Fibroblast of skin of right biceps (primary cell): ENCODE measurements around the gene DEDD.
A peak's percentile ranks its signal among the peaks of the same experiment; 100 is the strongest.

ENCODE experiments used
- DNase-seq: peaks from one replicate; pipeline ENCODE4 v3.0.0-alpha.2; 2013

DEDD gene

DNA sequence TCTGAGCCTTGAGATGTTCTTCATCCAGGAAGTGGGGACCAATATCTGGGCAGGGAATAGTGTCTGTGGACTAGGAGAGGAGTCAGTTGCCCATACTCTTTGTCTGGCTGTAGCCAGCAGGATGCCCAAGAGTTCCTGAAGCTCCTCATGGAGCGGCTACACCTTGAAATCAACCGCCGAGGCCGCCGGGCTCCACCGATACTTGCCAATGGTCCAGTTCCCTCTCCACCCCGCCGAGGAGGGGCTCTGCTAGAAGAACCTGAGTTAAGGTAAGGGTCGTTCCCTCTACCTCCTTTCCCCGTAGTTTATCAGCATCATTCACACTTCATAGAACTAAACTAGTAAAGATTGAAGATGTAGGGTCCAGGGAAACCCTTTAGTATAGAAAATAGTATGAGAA, 30.3 kb upstream of the DEDD start:
- no peak for DNase-seq

DNA sequence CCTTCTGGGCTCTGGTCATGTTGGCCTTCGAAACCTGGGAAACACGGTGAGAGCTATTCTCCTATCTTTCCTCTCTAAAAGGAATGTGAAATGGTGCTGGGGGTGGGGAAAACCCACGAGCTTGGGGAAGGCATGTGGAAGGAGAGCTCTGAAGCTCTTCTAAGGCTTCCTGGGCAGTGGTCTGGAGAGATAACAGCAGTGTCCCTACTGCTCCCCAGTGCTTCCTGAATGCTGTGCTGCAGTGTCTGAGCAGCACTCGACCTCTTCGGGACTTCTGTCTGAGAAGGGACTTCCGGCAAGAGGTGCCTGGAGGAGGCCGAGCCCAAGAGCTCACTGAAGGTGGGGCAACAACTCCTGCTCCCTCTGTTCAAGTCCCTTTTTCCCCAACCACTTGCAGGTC, 29.6 kb upstream of the DEDD start:
- DNase-seq = no peak

DNA sequence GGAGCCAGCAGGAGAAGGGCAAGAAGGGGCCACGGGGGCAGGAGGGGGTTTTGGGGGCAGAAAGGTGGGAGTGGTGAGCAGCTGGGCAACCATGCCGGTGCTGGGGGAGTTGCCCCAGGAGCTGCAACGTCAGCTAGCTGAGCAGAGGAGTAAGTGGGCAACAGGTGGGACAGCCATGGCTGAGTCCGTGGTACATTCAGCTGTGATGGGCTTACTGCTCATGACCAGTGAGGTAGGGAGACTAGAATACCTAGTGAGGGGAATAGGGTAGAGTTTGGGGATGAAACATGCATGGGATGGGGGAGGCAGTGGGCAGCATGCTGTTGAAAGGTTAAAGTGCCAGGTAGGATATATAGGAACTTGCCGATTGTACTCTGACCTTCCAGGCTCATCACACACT, 29.2 kb upstream of the DEDD start:
- no peak for DNase-seq

DNA sequence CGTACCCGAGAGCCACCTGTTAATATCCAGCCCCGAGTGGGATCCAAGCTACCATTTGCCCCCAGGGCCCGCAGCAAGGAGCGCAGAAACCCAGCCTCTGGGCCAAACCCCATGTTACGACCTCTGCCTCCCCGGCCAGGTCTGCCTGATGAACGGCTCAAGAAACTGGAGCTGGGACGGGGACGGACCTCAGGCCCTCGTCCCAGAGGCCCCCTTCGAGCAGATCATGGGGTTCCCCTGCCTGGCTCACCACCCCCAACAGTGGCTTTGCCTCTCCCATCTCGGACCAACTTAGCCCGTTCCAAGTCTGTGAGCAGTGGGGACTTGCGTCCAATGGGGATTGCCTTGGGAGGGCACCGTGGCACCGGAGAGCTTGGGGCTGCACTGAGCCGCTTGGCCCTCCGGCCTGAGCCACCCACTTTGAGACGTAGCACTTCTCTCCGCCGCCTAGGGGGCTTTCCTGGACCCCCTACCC, 28.2 kb upstream of the DEDD start:
- no peak for DNase-seq

DNA sequence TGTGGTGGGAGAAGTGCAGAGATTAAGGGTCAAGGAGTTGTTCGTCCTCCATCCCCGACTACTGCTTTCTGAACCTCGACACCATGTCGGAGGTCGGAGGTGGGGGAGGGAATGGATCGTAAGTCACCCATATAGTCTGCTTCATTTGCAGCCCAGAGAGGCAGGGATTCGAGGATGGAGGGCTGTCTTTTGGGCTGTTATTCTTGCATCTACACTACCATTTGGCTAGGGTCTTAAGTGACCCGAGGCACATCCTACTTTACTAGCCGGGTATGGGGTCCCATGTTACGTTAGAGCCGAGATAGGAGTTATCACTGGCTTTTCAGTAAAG, 27.4 kb upstream of the DEDD start:
- DNase-seq = no peak

DNA sequence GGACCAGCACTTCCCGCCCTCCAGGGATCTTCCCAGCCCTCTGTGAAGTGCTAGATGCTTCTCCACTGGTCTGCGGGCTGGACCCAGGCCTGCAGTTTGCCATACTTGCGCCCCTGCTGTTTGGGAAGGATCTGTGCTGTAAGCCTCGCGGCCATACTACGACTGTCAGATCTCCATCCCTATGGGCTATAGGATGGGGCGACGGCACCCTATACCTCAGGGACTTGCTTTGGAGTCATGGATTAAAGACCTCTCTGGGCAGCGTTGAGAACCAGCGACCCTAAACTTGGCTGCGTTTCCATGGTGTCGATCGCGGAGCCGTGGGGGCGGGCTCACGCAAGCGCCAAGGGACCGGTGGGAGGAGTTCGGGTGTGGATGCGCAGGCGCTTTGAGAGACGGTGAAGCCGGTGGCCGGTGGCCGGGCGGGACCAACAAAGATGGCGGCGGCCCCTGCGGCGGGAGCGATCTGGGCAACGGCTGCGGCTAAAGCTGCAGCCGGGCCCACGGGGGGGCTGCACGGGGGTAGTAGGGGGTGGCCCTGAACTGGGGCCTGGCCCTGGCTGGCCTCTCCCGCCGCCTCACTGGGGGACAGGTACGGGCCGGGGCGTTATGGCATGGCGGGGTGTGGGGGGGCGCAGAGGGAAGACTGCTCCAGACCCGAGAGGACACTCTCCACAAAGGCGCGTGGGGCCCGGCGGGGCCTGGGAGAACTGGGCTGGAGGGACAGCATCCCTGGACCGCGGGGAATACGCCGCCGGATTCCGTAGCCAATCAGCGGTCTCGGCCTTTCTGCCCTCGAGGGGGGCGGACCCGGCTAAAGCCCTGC, 26.8 kb upstream of the DEDD start, which contains the start of gene USP21:
Gene USP21, plus strand, starts transcription at position 414 of the 826 bp plus-strand sequence. CDS start 1,141 bp downstream, outside the sequence.
- peak; percentile 90 for DNase-seq

DNA sequence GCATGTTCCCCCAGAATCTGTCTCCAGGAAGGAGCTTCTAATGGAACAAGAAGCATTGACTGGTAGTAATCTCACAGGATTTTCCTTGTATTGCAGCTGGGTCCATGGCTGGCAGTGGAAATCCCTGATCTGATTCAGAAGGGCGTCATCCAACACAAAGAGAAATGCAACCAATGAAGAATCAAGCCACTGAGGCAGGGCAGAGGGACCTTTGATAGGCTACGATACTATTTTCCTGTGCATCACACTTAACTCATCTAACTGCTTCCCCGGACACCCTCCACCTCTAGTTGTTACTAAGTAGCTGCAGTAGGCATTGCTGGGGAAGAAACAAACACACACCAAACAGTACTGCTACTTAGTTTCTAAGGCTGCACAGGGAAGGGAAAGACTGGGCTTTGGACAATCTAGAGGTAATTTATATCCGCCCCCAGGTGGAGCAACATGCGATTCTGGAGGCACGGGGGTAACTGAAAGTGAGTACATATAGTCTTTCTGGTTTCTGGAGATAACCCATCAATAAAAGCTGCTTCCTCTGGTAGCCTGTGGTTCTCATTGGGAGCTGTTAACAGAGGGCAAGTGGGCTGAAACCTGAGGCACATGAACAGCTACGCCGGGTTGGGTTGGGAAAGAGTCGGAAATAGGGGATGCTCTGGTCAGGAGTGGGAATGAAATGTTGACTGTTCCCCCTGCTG, 26.0 kb upstream of the DEDD start:
- DNase-seq = no peak

DNA sequence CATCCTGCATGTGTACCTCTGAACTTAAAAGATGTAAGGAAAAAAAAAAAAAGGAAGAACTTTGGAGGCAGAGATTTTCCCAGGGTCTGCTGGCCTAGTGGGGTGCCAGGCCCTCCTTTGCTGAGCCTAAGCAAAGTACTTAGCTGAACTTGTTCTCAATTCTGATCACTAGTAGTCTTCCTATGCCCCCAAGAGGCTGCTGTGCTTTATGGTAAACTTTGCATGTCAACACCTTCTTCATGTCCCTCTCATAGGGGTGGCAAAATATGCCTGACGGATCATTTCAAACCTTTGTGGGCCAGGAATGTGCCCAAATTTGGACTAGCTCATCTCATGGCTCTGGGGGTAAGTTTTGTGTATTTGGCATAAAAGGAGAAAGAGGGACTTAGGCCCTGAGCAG, 25.4 kb upstream of the DEDD start:
- DNase-seq = no peak

DNA sequence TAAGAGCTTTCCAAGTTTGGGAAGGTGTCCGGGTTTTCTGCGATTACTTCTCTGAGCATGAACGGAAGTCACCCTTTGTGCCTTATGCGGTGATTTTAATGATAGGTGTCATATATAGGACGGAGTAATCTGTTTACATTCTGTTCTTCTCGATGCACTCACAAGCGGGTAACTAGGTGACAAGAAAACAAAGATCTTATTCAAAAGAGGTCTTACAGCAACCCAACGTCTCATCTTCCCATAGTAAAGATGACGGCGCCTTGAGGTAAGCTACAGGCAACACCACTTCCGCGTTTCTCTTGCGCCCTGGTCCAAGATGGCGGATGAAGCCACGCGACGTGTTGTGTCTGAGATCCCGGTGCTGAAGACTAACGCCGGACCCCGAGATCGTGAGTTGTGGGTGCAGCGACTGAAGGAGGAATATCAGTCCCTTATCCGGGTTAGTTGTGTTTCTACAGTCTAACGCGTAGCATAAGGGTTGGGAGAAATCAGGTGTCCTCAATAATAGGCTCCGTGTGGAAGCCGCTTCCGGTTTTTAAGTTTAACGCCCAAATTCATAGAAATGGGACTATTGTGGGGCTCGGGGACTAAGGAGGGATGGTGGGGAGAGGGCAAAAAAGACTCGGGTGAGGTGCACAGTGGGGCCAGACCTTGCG, 21.3 kb upstream of the DEDD start, which contains the start of gene UFC1:
Gene UFC1, plus strand, starts transcription at position 297 of the 656 bp plus-strand sequence. Its CDS starts 20 bp downstream, at position 317.
- peak; percentile 90 for DNase-seq

DNA sequence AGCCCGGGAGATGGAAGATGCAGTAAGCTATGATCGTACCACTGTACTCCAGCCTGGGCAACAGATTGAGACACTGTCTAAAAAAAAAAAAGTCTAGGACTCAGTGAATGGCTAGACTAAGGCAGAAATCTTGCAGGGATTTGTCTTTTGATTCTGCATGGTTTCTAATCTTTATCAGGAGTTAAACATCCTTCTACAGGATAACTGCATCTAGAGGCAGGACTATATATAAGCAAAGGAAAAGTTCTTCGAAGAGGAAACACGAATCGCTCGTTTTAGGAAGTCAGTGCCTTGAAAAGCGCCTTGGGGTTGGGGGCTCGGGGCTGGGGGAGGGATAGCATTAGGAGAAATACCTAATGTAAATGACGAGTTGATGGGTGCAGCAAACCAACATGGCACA, 20.7 kb upstream of the DEDD start:
- no peak for DNase-seq

DNA sequence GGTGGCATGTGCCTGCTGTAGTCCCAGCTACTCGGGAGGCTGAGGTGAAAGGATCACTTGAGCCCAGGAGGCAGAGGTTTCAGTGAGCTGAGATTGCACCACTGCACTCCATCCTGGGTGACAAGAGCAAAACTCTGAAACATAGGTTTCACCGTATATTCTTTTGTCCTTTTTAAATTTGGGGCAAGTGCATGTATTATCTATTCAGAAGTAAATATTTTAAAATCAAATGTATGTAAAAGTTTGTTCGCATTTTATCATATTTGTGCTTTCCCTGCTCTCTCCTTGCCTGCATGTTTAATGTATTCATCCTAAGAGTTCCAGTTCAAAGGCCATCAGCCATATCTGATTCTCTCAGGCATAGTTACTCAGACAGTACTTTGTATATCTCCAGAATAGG, 13.4 kb upstream of the DEDD start:
- DNase-seq = no peak

DNA sequence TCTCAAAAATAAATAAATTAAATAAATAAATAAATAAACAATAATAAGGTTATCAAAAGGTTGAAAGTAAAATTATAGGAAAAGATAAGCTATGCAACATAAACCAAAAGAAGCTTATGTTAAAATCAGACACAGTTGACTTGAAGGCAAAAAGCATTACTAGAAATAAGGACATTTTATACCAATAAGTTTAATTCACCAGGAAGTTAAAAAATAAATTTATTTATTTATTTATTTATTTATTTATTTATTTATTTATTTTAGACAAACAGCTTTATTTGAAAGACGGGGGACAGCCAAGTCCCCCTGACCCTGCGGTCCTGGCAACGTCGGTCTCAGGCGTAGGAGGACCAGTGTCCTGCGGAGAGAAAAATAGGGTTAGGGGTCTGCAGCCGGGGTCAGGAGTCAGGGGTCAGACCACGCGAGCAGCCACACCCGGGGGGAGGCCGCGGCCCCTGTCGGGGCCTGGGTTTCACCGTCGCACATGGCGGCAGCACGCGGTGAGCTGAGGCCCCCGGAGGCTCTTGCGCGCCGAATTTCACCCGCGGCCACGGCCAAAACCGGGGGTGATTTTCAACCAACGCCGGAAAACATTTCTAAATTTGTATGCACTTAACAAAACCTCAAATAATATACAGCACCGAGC, 8.4 kb upstream of the DEDD start:
- DNase-seq = no peak

DNA sequence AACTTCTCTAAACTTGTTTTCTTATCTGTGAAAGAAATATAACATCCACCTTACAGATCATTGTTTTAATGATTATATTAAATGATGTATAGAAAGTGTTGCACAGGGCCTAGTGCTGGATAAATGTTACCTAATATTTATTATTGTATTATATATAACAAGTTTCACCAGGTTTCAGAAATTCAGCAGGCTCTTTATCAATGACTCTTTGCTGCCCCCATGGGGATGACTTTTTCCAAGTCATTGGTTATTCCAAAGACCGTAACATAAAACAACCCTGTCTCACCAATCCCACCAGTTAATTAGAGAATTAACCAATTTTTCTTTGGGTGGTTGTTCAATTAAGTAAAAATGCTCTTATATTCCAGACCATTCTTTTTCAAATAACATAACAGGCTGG, 7.3 kb upstream of the DEDD start:
- DNase-seq = peak; percentile 42

DNA sequence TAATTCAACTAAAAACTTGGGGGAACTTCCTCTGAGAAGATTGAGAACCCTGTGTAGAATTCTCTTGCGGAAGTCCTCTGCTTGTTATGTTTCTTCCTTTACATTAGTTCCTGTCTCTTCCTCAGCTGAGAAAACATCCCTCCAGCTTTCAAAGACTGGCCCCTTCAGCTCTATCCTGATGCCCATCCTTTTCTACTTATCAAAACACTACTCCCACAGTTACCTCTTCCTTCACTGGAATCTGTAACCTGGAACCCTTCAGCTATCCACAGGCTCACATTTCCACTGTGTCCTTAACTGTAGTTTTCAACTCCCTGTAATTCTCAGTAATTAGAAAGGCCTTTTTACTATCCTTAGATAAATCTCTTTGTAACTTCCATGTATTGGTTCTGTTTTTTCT, 6.0 kb upstream of the DEDD start:
- DNase-seq = no peak

DNA sequence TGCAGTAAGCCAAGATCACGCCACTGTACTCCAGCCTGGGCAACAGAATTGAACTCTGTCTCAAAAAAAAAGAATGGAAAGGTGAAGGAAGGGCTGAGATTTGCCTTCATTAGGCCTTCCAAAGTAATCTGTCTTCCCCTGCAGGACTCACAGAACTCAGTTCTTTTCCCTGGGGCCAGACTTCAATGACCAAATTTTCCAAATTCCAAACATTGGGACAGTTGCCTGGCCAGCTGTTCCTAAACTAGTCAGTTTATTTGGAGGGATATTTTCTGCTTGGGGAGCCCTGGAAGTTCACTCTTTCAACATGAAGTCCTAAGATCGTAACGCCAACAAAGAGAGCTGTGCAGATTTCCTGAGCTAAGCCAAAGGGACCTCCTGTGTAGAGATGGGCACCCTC, 5.4 kb upstream of the DEDD start:
- no peak for DNase-seq

DNA sequence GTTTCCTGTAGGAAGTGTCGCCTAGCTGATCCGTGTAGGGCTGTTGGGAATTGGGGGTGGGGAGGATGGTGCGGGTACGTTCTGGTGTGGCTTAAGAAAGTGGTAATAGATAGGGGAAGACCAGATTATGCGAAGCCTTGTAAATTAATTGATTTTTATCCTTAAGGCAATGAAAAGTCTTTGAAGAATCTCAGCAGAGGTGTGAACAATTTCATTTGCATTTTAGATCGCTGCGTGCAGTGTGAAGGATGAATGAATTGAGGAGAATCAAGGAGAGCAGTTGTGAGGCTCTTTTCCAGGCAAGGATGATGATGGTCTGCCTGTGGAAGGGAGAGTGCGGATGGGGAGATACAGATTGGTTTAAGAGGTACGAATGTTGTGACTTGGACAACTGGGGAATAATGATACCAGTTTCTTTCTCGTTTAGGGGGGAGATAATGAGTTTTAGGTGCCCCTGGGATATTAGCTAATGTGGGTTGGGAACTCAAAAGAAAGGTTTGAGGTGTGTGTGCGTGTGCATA, 813 bp upstream of the DEDD start:
- peak; percentile 4 for DNase-seq

DNA sequence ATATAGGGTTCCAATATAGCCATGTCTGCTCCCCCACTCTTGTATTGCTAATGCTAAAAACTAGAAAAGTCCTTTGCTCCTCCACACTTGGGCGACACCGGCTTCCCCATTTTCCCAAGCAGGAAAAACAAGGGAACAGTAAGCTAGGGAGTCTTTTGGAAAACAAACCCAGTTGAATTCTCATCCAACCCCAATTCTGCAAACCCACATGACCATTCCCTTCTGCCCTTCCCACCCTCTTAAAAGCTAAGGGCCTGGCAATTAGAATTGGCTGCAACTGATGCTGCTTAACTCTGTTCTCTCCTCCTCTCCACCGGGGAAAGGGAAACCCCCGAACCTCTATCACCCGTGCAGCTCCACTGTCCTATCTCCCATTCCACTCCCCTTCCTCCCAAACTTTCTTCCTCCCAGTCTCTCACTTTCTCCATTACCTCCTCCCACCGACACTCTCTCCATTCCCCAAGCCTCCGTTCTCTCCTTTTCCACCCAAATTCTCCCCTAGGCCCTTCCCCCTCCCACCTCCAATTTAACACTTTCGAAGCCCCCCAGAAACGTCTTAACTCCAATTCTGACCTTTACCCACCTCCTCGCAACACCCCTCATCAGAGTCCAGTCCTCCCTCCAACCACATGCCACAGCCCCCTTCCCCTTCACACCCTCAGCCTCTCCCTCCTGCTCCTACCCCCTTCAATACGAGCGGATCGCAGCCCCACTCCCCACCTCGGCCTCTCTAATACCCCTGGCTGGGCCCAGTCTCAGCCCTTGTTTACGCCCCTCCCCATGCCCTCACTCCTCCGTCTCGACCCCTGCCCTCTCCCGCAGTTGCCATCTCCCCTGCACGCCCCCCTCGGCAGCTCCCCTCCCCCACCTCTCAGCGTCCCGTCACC, 701 bp downstream of the DEDD start:
- peak; percentile 10 for DNase-seq

DNA sequence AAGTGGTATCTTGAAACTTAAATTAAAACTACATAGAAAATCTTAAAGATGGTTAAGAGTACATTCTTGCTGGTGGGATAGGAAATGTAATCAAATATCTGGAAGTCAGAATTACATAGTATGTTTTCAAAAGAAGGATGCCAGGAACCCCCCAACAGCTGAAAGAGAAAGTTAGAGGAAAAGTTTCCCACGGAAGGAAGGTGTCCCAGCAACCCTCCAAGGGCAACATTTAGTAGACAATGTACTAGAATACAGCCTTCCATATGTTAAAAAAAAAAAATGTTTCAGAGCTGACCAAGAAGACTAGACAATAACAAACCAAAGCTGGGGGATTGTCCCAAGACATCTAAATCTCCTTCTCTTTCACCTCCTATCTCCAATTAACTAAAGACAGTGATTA, 2.2 kb downstream of the DEDD start:
- no peak for DNase-seq

DNA sequence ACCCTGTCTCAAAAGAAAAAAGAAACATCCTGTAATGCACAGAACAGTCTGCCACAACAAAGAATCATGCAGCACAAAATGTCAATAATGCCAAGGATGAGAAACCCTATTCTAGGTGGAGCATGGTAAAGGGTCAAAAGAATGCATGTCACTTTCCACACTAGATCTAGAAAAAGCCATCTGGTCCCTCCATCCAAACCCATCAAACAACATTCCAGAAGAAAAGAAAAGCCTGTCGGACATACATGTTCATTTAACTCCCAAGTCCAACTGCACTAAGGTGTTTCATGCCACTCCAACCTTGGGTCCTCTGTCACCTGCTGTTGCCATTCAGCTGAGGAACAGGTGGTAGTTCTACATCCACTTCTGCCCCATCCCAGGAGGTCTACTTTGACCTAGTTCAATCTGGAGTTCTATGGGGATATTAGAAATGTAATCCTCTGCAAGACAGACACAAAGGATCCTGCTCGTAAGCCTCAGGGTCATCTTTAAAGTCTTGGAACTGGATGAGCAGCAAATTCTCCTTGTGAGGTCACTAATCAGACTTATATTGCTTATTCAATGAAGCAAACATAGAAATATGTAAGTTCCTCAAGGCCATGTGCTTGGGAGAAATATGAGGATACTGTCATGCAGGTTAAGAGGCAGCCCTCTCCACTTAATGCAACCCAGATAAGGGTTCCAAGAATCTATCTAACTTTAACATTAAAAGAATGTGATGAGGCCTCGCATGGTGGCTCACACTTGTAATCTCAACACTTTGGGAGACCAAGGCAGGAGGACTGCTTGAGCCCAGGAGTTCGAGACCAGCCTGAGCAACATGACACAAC, 3.7 kb downstream of the DEDD start:
- DNase-seq = no peak

DNA sequence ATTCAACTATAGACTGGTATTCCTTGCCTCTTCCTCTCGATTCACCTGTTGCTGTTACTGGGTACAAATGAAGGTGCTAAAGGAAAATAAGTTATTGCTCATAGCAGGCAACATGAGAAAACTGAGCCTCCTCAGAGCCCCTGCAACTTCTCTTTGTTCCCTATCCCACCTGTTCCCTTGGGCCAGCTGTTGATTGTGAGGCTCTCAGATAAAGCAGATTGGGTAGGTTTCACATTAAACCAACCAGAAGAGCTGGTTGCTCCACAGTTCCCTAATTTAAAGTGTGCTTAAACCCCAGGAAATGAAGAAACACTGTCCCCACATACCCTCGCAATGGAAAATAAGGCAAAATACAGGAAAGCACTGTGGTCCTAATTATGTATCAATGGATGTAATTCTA, 4.8 kb downstream of the DEDD start:
- no peak for DNase-seq

DNA sequence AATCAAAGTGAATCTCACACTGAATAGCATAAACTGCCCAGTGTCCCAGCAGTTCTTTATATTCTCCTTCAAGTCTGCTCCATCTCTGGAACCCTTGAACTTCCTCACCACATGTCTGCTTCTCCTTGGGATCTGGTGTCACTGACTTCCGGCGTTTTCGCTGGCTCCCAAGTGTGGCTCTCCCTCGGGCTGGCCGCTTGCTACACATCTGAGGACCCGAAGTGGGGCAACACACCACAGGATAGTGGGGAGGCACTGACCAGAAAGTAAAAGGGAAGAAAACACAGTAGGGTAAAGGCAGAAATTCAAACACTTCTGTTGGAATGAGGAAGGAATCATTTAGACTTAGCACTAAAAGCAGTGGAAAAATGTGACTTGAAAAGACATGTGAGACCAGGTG, 9.5 kb downstream of the DEDD start:
- no peak for DNase-seq
